HEK293 (cell line): ENCODE measurements around the gene MNT.

Source experiments
- CTCF ChIA-PET: fragments of 350-600 bp; formaldehyde crosslinking; extraction: SDS; loops from one replicate; lab custom pipeline; 2021; ENCODE audit warnings: antibody characterized with exemption; lab: Yijun Ruan, JAX
- POLR2A ChIA-PET: fragments of 300-600 bp; formaldehyde crosslinking; extraction: SDS; loops from one replicate; lab custom pipeline; 2020; ENCODE audit warnings: antibody characterized with exemption, inconsistent platforms; lab: Yijun Ruan, JAX
- H3K27ac ChIP-seq: fragments of 200-500 bp; sonication (Bioruptor generic); 2 replicates; pipeline ENCODE4 v1.5.1; 2014; ENCODE audit warnings: low read depth, low read length, control low read depth, inconsistent platforms; ENCODE audit errors: extremely low read depth
- H3K36me3 ChIP-seq, 2 experiments: fragments of 200-500 bp in 1 of 2; sonication (Bioruptor generic) in 1 of 2; 1 replicate in 1 of 2; 2 replicates in 1 of 2; pipeline ENCODE4 v1.5.1; 2014 to 2017; ENCODE audit warnings: inconsistent platforms in 2 of 2, low read length in 2 of 2; ENCODE audit not compliant: control insufficient read depth in 2 of 2, insufficient read depth in 1 of 2
- H3K4me1 ChIP-seq: fragments of 200-500 bp; sonication (Bioruptor generic); 2 replicates; pipeline ENCODE4 v1.5.1; 2014; ENCODE audit warnings: mild to moderate bottlenecking, low read length, inconsistent platforms; ENCODE audit not compliant: control insufficient read depth, insufficient read depth
- H3K4me3 ChIP-seq: 2 replicates; pipeline ENCODE4 v1.5.1; 2011; ENCODE audit warnings: low read depth, mild to moderate bottlenecking, control low read depth, low read length, moderate library complexity
- H3K9me3 ChIP-seq: fragments of 200-500 bp; sonication (Bioruptor generic); 2 replicates; pipeline ENCODE4 v1.5.1; 2014; ENCODE audit warnings: low read depth, low read length, inconsistent platforms; ENCODE audit not compliant: control insufficient read depth, insufficient read depth
- GLI2 ChIP-seq: fragments of 450-650 bp; formaldehyde crosslinking; IDR thresholded peaks from 2 replicates; pipeline ENCODE4; 2017; ENCODE audit warnings: missing biosample characterization, missing genetic modification characterization, low read depth, borderline replicate concordance
- YY1 ChIP-seq: fragments of 450-650 bp; formaldehyde crosslinking; IDR thresholded peaks from 2 replicates; pipeline ENCODE4 v1.5.1; 2018; ENCODE audit warnings: missing biosample characterization, missing genetic modification characterization
- ZBTB1 ChIP-seq: fragments of 450-650 bp; formaldehyde crosslinking; IDR thresholded peaks from 2 replicates; pipeline ENCODE4 v1.5.1; 2016; ENCODE audit warnings: missing biosample characterization, missing genetic modification characterization
- ZFP37 ChIP-seq: fragments of 450-650 bp; formaldehyde crosslinking; IDR thresholded peaks from 2 replicates; pipeline ENCODE4 v1.5.1; 2016; ENCODE audit warnings: missing biosample characterization, missing genetic modification characterization
- ZIC2 ChIP-seq: fragments of 450-650 bp; formaldehyde crosslinking; IDR thresholded peaks from 2 replicates; pipeline ENCODE4 v1.5.1; 2016; ENCODE audit warnings: missing biosample characterization, missing genetic modification characterization
- ZNF223 ChIP-seq: fragments of 450-650 bp; formaldehyde crosslinking; IDR thresholded peaks from 2 replicates; pipeline ENCODE4 v1.5.1; 2016; ENCODE audit warnings: missing biosample characterization, missing genetic modification characterization
- ZNF433 ChIP-seq: fragments of 450-650 bp; formaldehyde crosslinking; IDR thresholded peaks from 2 replicates; pipeline ENCODE4 v1.5.1; 2016; ENCODE audit warnings: missing biosample characterization, missing genetic modification characterization, low read depth
- ZNF501 ChIP-seq: fragments of 450-650 bp; formaldehyde crosslinking; IDR thresholded peaks from 2 replicates; pipeline ENCODE4 v1.5.1; 2016; ENCODE audit warnings: missing biosample characterization, missing genetic modification characterization
- ZNF558 ChIP-seq: fragments of 450-650 bp; formaldehyde crosslinking; IDR thresholded peaks from 2 replicates; pipeline ENCODE4 v1.5.1; 2016; ENCODE audit warnings: missing biosample characterization, missing genetic modification characterization
- ZNF664 ChIP-seq: fragments of 450-650 bp; formaldehyde crosslinking; IDR thresholded peaks from 2 replicates; pipeline ENCODE4 v1.5.1; 2016; ENCODE audit warnings: missing biosample characterization, missing genetic modification characterization
- ZNF747 ChIP-seq: fragments of 450-650 bp; formaldehyde crosslinking; IDR thresholded peaks from 2 replicates; pipeline ENCODE4 v1.5.1; 2016; ENCODE audit warnings: missing biosample characterization, missing genetic modification characterization
- TF ChIP-seq, protein P1 (sequence below): fragments of 450-650 bp; formaldehyde crosslinking; conservative IDR thresholded peaks from 2 replicates; pipeline ENCODE4 v1.5.1; 2016; ENCODE audit warnings: low read depth, missing biosample characterization, missing genetic modification characterization
- TF ChIP-seq, protein P2 (sequence below): fragments of 450-650 bp; formaldehyde crosslinking; IDR thresholded peaks from 2 replicates; pipeline ENCODE4 v1.5.1; 2016; ENCODE audit warnings: missing biosample characterization, missing genetic modification characterization, borderline replicate concordance
- TF ChIP-seq, protein P3 (sequence below): fragments of 450-650 bp; formaldehyde crosslinking; IDR thresholded peaks from 2 replicates; pipeline ENCODE4 v1.5.1; 2017; ENCODE audit warnings: missing biosample characterization, missing genetic modification characterization

The MNT gene

DNA sequence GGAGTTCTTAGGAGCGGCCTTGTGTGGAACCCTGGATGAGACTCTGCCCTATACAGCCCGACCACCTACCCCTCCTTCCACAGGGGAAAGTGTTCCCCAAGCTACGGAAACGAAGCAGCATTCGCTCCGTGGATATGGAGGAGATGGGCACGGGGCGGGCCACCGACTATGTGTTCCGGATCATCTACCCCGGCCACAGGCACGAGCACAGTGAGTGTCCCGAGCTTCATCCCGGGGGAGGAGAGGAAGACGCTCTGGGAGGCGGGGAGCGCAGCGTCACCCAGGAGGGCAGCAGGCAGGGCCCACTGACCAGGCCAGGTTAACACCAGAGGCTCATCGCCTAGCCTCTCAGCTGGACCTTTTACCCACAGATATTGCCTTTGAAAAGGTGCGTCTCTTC lies 35.7 kb downstream of the MNT start (continued):
- TF ChIP-seq, protein P1, sequence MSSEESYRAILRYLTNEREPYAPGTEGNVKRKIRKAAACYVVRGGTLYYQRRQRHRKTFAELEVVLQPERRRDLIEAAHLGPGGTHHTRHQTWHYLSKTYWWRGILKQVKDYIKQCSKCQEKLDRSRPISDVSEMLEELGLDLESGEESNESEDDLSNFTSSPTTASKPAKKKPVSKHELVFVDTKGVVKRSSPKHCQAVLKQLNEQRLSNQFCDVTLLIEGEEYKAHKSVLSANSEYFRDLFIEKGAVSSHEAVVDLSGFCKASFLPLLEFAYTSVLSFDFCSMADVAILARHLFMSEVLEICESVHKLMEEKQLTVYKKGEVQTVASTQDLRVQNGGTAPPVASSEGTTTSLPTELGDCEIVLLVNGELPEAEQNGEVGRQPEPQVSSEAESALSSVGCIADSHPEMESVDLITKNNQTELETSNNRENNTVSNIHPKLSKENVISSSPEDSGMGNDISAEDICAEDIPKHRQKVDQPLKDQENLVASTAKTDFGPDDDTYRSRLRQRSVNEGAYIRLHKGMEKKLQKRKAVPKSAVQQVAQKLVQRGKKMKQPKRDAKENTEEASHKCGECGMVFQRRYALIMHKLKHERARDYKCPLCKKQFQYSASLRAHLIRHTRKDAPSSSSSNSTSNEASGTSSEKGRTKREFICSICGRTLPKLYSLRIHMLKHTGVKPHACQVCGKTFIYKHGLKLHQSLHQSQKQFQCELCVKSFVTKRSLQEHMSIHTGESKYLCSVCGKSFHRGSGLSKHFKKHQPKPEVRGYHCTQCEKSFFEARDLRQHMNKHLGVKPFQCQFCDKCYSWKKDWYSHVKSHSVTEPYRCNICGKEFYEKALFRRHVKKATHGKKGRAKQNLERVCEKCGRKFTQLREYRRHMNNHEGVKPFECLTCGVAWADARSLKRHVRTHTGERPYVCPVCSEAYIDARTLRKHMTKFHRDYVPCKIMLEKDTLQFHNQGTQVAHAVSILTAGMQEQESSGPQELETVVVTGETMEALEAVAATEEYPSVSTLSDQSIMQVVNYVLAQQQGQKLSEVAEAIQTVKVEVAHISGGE (tag by site-specific recombination): no peak
- TF ChIP-seq YY1 (tag by site-specific recombination) (no peak), ZBTB1 (no peak), ZNF223 (tag by site-specific recombination) (no peak), ZFP37 (tag by site-specific recombination) (no peak), GLI2 (tag by site-specific recombination) (no peak), ZNF501 (tag by site-specific recombination) (no peak), ZNF747 (tag by site-specific recombination) (no peak), ZNF433 (tag by site-specific recombination) (no peak), ZNF558 (tag by site-specific recombination) (no peak), ZNF664 (tag by site-specific recombination) (no peak)
- TF ChIP-seq, protein P2, sequence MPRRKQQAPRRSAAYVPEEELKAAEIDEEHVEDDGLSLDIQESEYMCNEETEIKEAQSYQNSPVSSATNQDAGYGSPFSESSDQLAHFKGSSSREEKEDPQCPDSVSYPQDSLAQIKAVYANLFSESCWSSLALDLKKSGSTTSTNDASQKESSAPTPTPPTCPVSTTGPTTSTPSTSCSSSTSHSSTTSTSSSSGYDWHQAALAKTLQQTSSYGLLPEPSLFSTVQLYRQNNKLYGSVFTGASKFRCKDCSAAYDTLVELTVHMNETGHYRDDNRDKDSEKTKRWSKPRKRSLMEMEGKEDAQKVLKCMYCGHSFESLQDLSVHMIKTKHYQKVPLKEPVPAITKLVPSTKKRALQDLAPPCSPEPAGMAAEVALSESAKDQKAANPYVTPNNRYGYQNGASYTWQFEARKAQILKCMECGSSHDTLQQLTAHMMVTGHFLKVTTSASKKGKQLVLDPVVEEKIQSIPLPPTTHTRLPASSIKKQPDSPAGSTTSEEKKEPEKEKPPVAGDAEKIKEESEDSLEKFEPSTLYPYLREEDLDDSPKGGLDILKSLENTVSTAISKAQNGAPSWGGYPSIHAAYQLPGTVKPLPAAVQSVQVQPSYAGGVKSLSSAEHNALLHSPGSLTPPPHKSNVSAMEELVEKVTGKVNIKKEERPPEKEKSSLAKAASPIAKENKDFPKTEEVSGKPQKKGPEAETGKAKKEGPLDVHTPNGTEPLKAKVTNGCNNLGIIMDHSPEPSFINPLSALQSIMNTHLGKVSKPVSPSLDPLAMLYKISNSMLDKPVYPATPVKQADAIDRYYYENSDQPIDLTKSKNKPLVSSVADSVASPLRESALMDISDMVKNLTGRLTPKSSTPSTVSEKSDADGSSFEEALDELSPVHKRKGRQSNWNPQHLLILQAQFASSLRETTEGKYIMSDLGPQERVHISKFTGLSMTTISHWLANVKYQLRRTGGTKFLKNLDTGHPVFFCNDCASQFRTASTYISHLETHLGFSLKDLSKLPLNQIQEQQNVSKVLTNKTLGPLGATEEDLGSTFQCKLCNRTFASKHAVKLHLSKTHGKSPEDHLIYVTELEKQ (tag by site-specific recombination): no peak

DNA sequence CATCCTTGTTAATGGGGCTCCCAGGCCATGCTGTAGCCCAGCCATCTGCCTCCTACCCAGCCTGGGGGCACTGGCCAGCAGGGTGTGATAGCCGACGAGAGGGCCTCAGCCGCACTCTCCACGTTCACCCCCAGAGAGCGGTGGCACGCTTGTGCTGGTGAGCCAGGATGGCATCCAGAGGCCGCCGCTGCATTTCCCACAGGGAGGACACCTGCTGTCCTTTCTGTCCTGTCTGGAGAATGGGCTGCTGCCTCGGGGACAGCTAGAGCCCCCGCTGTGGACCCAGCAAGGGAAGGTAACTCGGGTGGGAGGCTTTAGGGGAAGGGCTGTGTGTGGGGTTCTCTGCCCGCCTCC lies 36.1 kb downstream of the MNT start:
- peaks cover under 1% of the 10 kb centered on the region for H3K4me1 ChIP-seq
- POLR2A ChIA-PET: no interaction called here
- TF ChIP-seq, protein P3, sequence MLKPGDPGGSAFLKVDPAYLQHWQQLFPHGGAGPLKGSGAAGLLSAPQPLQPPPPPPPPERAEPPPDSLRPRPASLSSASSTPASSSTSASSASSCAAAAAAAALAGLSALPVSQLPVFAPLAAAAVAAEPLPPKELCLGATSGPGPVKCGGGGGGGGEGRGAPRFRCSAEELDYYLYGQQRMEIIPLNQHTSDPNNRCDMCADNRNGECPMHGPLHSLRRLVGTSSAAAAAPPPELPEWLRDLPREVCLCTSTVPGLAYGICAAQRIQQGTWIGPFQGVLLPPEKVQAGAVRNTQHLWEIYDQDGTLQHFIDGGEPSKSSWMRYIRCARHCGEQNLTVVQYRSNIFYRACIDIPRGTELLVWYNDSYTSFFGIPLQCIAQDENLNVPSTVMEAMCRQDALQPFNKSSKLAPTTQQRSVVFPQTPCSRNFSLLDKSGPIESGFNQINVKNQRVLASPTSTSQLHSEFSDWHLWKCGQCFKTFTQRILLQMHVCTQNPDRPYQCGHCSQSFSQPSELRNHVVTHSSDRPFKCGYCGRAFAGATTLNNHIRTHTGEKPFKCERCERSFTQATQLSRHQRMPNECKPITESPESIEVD (tag by site-specific recombination): no peak
- 0 out of 2 replicates have a peak, but pooled peaks have one; percentile 8 for TF ChIP-seq ZIC2 (tag by site-specific recombination)
- H3K4me3 ChIP-seq: no peak overlapping the region
- no peak overlapping the region for H3K27ac ChIP-seq
- H3K36me3 ChIP-seq: peaks cover 0 to 48% of the 10 kb centered on the region in 2 experiments; a peak in 1 of 3 replicates
- no peaks in the 10 kb centered on the region for H3K9me3 ChIP-seq
- CTCF ChIA-PET: interaction anchor here (1.0 to 4.2 kb wide), 4 partner anchors 11 to 51 kb away, joined by 4 to 20 read pairs (median 8); no protein-coding TSS in a partner anchor
